GM18909 (cell line): ENCODE data around the gene SLC4A1AP.
A peak's percentile ranks its signal among the peaks of the same experiment; 100 is the strongest.
"Not testable (repeated sequence)": the region's sequence is repeated elsewhere in the genome, so short reads cannot be mapped to it uniquely, and the experiment has no call there.

ENCODE experiments used
- ATAC-seq: cut with Tn5 transposase; IDR thresholded peaks from one replicate; pipeline ENCODE4 v1.9.1; 2021; ENCODE audit warnings: mild to moderate bottlenecking; ENCODE audit not compliant: unreplicated experiment, poor library complexity

SLC4A1AP gene, protein sequence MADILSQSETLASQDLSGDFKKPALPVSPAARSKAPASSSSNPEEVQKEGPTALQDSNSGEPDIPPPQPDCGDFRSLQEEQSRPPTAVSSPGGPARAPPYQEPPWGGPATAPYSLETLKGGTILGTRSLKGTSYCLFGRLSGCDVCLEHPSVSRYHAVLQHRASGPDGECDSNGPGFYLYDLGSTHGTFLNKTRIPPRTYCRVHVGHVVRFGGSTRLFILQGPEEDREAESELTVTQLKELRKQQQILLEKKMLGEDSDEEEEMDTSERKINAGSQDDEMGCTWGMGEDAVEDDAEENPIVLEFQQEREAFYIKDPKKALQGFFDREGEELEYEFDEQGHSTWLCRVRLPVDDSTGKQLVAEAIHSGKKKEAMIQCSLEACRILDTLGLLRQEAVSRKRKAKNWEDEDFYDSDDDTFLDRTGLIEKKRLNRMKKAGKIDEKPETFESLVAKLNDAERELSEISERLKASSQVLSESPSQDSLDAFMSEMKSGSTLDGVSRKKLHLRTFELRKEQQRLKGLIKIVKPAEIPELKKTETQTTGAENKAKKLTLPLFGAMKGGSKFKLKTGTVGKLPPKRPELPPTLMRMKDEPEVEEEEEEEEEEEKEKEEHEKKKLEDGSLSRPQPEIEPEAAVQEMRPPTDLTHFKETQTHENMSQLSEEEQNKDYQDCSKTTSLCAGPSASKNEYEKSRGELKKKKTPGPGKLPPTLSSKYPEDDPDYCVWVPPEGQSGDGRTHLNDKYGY

DNA sequence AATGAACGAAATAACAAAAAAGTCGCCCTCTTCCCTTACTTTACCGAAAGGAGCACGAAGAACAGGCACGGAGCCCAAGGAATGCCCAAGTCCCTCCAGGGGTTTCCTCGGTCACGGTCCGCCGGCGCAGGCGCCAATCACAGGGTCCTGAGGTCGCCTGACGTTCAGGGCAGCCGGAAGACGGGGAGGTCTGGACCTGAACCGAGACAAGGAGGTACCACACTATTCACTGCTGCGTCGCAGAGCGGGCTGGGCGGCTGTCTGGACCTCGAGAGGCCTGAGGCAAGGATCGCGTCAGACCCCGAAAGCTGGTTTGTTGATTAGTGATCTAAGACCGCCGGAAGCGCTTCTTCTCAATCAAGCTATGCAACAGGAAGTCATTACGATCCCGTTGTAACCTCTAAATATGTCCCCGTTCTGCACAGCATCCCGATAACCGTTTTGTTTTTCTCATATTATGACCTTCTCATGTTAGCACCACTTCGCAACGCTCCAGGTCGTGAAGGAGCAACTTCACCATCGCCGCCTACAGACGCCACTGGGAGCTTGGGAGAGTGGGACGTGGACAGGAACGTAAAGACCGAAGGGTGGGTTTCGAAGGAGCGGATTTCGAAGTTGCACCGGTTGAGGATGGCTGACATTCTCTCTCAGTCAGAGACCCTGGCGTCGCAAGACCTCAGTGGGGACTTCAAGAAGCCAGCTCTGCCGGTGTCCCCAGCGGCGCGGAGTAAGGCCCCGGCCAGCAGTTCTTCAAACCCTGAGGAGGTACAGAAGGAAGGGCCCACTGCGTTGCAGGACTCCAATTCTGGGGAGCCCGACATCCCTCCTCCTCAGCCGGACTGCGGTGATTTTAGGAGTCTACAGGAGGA is at the start of gene SLC4A1AP, which contains the start of gene SUPT7L:
Gene SLC4A1AP (plus strand): TSS at position 605 of the 869 bp plus-strand sequence. CDS start 26 bp downstream, at position 631.
Gene SUPT7L (minus strand): TSS at position 330 of the 869 bp plus-strand sequence. CDS start 1,422 bp downstream, outside the sequence.
- ATAC-seq = peak; percentile 73

DNA sequence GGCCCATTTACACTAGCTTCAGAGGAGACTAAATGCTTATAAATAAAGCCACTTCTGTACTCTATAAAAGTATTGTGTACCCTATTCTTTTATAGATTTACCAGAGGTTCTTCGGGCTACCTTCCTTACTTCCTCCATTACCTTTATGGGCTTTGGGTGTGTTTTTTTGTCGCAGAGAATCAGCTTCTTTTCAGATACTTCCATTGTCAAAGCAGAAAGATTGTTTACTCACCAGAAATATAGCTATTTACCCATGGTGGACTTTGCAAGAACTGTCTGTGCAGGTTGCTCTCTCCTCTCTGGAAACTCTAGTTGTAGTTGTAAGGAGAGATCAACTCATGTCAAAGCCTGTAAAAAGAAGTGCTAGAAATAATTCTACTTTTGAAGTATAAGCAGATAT is 49.7 kb upstream of the SLC4A1AP start:
- no peak for ATAC-seq

DNA sequence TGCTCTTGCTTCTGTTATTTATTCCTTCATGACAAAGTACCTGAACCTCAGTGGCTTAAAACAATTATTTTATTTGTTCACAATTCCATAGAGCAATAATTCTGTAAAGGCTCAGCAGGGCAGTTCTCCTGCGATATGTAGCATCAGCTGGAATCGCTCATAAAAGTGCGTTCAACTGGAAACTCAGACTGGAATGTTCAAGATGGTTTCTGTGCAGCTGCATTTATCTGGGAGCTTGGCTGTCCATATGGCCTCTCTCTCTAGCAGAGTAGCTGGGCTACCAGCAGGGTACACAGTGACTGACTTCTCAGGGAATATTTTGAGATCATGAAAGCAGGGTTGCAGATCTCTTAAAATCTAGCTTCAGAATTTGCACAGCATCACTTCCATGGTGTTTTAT is 48.4 kb upstream of the SLC4A1AP start:
- no peak for ATAC-seq

DNA sequence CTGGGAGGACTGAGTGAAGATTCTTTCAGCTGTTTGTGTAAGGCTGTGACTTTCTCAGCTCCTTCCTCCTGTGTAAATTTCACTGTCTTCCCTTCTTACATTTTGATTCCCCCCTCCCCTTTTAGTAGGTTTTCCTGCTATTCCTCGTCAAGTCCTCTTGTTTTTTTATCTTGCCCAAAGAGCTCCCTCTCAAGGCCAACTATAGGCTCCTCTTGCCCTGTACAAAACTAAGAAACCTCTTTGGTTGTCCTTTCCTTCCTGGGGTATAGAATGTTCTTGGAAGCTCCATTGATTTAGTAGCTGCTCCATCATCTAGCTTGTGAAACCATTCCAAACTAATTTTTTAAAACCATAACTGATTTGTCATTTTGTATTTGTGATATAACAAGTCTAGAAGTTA is 42.2 kb upstream of the SLC4A1AP start:
- ATAC-seq = no peak

DNA sequence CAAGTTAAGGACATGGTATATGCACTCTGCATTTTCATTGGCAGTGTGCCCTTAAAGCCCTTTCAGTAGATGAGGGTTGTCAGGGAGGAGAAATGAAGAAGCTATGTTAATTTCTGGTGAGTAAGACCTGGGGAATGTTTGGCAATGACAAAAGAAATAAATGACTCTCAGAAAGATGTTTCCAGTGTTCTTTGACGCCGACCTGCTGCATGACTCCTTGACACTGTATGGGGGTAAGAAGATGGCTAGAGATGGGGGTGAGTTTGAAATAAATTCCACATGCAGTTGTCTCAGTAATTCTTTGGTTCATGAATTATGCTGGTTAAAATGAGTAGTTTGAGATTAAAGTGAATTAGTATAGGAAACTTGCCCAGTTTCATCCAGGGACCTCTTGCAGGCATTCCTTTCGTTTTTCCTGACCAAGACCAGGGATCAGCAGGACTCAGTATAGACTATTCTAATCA is 40.7 kb upstream of the SLC4A1AP start:
- no peak for ATAC-seq

DNA sequence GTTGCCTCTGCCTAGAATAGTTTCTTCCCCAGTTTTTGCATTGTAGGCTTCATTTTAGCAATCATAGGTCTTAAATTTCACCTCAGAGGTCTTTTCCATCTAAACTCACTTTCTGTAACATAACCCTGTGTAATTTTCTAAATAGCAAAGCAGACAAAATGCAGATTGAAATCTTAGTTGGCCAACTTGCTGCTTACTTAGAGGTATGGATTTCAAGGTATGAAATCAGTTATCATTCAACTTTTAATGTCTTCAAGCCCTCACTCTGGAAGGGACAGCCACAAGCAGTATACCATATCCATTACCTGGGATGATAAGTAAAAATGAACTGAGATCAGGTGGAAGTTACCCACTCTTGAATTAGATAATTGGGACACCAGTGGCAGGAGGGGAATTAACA is 38.7 kb upstream of the SLC4A1AP start:
- no peak for ATAC-seq

DNA sequence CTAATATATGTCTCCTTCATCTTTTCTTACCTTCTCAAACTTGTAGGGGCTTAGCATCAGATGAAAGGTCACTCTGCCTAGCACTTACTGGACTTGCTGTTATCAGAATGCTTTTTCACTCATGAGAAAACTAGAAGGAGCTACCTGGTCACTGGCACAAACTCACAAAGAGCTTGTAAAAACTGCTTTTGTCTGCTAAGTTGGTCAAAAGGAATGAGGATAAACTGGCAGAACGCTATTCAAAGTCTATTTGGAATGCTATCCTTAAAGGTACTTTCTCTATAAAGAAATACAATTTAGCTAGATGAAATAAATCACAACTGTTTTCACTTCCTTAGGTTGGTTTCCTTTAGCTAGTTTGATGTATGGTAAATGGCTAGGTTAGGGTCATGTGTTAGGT is 37.4 kb upstream of the SLC4A1AP start:
- ATAC-seq = not testable (repeated sequence)

DNA sequence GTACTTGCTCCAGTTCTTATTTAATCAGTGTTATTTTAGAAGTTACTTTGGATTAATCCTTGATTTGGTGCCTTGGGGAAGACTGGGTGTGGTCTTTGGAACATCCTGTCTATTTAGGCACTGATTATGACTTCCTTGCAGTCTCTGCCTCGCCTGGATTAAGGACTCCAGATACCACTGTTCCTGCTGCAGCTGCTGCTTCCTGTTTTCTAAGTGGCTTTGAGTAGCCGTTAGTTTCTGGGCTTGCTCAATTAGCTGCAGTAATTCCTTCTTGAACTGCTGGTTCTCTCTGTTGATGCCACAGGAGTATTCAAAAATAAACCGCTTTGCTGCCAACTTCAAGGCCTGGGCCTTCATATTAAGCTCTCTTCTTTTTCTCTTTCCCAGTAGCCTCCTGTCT is 36.8 kb upstream of the SLC4A1AP start:
- not testable (repeated sequence) for ATAC-seq

DNA sequence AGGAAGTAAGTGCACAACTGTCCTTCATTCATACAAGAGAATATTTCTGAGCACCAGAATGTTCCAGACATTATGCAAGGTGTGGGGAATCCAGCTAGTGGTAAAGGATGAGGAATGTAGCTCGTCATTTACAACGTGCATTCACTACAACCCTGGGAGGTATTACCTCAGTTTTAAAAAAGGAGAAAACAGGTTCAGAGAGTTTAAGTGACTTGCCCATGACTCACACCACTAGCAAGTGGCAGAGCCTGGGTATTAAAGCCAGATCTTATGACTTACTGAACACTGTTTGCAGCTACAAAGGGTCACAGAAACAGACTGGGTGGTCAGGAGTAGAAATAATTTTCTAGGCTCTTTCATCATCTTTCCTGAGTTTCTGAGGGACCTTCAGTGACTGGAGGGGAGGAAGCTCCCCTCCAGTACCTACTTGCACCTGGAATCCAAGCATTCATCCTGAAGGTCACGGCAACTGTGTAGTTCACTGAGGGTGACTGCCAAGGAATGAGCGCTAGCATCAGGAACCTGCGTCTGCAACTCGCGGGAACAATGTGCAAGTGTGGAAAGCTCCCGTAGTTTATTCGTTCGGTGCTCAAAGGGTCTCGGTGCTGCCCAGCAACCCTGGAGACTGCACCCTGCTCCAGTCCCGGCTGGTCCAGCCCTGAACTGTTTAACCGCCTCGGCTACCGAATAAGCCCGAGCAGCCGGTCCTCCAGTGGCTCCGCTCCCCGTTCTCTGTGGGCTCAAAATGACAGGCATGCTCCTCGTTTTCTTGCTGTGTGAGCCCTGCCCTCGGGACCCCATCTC is 35.5 kb upstream of the SLC4A1AP start:
- ATAC-seq = peak; percentile 21

DNA sequence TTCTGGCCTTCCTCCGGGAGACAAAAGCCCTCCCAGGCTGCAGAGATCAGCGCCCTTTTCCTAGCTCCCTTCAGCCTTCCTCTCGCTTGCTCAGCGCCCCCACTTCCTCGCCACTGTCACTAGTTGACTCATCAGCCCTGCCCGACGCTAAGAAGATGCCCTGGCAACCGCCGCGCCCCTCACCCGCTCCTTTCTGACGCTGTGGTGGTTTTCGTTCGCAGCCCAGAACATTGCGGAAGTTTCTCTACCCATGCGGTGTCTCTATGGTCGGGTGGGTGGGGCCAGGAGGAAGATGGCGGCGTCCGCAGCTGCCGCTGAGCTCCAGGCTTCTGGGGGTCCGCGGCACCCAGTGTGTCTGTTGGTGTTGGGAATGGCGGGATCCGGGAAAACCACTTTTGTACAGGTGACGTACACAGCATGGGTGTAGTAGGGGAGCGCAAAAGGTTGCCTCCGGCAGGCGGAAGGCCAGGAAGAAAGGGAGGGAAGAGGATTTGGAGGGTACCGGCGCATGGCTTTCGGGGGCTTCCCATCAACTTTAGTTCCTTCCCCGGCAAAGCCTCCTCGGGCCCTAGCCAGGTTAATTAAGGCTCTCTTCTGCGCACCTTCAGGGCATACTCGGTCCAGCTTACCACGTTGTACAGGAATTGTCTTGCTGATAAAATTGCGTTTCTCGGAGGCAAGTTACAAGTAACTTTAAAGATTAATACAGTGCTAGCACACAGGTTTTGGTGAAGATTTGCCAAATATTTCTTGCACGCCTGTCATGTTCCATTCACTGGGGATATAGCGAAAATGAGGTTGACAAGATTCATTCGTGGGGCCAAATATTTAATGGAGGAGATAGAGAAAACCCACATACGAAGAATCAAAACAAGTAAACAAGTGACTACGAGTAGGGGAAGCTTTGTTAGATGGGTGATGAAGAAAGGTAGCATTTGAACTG is 34.7 kb upstream of the SLC4A1AP start, which contains the start of the genes CCDC121 and GPN1:
Gene CCDC121 (minus strand): TSS at position 246 of the 943 bp plus-strand sequence. CDS start 1,213 bp downstream, outside the sequence.
Gene GPN1 (plus strand): TSS at position 284 of the 943 bp plus-strand sequence. CDS start 9 bp downstream, at position 293.
- ATAC-seq = peak; percentile 97

DNA sequence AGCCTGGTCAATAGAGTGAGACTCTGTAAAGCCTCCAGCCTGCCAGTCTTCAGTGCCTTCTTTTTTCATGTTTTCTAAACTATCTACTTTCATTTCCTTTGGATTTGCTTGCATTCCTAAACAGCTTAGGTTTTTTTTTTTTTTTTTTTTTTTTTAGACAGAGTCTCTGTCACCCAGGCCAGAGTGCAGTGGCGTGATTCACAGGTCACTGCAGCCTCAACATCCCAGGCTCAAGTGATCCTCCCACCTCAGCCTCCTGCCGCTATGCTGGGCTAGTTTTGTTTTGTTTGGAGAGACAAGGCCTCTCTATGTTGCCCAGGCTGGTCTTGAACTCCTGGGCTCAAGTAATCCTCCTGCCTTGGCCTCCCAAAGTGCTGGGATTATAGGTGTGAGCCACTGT is 33.4 kb upstream of the SLC4A1AP start:
- ATAC-seq = not testable (repeated sequence)

DNA sequence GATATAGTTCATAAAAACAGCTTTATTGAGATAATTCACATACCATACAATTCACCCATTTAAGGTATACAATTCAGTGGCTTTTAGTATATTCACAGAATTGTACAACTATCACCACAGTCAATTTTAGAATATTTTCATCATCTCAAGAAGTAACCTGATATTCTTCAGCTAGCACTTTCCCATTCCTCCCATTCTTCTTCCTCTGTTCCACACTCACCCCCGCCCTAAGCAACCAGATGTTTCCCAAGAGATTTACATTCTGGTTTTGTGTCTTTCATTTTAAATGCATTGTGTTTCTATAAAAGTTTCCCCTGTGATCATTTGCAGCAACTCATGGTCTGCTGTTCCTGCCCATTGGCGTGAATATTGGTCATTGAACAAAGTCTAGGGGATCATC is 29.4 kb upstream of the SLC4A1AP start:
- ATAC-seq = no peak

DNA sequence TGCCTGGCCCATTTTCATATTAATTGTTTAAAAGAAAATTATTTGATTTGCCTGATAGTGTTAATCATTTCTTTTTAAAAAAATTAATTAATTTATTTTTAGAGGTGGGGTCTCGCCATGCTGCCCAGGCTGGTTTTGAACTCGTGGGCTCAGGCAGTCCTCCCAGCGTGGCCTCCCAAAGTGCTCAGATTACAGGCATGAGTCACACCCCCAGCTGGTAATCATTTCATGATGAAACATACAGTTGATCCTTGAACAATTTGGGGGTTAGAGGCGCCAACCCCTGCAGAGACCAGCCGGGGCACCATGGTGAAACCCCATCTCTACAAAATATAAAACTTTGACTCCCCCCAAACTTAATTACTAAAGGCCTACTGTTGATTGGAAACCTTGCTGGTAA is 26.9 kb upstream of the SLC4A1AP start:
- no peak for ATAC-seq

DNA sequence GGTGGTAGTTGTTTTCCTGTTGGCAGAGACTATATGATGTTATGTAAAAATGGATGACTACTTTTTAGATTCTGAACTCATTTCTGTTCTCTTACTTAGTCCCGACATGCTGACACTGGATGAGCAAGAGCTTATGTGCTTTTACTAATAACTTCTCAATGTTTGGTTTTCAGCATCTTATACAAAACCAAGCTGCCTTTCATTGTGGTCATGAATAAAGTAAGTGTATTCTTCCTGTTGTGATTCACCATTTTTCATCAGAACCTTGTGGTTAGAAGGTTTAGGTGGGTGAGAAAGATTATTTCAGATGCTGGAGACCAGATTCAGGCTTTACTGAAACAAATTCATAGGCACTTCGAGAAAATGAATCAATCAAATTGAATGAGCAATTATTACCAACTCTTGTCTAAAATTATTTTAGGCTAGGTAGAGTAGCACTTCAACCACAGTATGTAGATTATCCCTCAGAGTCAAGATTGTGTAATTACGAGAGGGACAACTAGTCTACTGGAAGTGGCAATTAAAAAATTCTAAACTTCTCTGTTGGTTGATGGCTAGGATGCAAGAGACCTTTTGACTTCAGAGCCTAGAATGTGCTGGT is 25.6 kb upstream of the SLC4A1AP start:
- ATAC-seq = no peak

DNA sequence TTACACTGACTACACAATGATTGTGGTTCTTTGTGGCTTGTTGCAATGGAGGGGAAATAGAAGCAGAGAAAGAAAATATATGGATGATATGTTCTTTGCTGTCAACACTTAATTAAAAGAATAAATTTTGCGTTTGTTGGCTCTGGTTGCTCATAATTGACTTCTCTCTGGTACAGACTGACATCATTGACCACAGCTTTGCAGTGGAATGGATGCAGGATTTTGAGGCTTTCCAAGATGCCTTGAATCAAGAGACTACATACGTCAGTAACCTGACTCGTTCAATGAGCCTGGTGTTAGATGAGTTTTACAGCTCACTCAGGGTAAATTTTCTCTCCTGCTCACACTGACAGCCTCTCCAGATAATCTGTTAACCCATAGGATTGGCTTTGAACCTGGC is 25.0 kb upstream of the SLC4A1AP start:
- no peak for ATAC-seq

DNA sequence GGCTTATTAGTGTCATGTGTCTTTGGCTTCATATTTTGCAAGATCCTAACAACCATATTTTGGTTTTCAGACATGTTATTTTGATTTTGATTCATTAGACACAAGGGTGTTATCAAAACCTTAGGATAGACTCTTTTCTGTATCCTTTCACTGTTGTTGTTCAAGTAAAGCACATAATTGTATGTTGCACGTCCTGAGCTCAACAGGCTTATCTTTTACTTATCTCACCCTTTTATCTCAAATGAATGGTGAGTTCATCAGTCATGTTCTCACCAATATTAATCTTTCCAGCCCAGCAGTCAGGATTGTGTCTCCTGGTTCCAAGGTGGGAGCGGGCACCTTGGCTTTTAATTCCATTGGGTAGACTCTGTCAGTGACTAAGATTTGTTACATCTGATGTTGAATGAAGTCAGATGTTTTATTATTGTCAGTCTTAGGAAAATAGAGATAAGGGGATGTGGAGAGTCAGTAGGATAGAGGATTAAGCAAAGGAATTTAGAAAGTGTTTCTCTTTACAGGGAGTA is 22.9 kb upstream of the SLC4A1AP start:
- no peak for ATAC-seq

DNA sequence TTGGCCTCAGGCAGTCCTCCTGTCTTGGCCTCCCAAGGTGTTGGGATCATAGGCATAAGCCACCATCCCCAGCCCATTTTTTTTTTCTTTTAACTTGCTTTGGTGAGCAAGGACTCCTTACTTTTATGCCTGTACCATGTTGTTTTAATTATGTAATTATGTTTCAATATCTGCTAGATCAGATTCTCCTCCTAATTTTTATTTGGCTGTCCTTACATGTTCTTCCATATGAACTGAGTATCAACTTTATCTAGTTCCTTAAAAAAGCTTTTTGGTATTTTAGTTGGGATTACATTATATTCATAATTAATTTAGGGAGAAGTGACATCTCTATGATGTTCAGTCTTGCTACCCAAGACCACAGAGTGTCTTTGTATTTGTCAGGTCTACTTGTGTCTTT is 18.5 kb upstream of the SLC4A1AP start:
- no peak for ATAC-seq

DNA sequence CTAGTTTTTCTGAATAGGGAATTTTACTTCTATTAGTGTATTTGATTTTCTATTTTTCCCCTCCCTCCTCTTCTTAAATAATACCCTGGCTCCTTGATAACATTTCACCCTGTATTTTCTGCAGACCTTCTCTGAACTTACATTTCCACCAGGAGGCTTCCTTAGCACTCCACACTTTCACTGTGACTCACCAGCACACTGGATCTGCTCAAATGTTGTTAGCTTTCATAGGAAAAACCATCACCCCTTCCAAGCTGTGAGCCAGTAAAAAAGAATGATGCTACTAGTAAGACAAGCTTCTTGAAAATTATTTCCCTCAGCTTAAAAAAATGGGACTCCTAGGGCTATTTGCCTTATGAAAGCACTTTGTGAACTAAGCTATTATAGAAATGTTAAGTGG is 16.4 kb upstream of the SLC4A1AP start:
- no peak for ATAC-seq
